ENCODE measurements around the gene COMP.

COMP gene

DNA sequence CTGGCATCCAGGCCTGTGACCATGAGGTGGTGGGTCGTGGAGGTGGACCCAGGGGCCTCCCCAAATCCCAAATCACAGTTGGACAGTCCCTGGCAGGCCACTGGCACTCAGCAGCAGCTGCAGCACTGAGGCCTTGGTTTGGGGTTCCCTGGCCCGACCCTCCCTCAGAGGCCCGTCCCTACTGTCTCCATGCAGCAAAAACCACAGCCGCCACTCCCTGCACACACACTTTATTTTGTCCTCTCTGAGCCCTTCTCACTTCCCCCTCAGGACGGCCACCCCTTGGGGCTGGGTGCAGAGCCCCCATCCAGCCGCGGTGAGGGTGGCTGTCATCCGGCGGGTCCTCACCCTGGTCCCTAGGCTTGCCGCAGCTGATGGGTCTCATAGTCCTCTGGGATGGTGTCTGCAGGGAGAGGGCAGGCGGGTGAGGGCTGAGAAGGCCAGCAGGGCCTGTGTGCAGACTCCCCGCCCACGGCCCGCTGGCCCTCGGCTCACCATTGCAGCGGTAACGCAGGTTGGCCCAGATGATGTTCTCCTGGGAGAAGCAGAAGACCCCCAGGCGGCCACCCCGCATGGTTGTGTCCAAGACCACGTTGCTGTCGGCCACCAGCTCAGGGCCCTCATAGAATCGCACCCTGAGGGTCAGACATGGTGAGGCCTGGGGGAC, 8.4 kb downstream of the COMP start:
- no peak for DNase-seq

DNA sequence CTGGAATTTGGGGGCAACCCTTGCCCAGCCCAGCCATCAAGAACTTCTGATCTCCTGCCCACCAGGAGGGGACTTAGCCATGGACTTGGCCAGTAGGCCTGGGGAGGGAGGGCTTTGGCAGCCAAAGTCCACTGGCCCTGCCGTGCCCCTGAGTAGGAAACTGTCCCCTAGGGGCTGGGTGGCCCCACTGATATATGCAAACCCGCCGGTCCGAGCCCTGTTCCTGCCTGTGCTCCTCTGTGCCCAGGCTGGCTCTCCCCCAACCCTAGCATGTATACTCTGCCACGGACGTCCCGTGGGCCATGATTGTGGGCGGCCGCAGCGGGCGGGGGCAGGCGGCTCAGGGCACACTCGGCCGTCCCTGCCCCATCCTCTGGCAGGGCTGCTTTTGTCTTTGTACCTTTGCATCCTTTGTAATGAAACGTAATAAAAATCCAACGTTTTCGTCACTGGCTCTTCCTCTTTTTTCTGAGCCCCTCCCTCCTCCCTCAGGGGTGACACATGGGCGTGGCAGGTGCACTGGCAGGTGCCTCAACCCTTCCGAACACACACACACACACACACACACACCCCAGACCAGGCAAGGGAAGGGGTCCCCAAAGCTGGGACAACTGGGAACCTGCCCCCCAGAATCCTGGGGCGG, 9.1 kb downstream of the COMP start:
- no peak for DNase-seq

DNA sequence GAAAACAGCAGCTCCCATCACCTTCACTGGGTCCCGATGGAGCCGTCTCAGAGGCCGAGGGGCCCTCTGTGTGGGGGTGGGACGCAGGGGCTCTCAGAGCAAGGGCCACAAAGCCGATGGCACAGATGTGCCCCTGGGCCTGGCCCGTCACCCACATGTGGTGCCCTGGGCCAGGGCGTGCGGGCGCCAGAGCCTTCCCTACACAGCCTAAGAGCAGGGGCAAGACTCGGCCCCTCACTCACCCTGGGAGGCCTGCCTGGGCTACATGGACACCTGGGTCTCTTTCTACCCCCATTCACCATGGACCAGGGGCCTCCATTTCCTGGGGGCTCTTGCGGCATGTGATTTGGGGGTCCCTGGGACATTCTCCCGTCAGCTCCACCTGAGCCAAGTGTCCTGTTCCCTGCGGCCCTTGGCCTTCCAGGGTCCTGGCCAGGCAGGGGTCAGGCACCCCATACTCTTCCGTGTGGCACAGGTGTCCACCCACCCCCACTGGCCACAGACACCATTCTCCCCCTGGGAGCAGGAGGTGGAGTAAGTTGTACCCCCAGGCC, 10.0 kb downstream of the COMP start:
- DNase-seq: no peak

DNA sequence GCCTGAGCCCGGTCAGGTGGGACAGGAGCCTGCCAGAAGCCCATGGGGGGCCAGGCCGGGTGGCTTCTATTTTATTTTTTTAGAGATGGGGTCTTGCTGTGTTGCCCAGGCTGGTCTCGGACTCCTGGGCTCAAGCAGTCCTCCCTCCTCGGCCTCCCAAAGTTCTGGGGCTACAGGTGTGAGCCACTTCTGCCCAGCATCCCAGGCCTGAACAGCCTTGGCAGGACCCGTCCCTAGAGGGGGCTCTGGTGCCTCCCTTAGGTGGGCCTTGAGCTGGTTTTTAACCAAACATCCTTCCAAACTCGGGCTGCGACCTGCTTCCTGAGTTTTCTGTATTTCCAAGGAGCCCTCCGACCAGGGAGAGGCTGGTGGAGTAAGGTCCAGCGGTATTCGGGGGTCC, 10.5 kb downstream of the COMP start:
- DNase-seq: no peak

DNA sequence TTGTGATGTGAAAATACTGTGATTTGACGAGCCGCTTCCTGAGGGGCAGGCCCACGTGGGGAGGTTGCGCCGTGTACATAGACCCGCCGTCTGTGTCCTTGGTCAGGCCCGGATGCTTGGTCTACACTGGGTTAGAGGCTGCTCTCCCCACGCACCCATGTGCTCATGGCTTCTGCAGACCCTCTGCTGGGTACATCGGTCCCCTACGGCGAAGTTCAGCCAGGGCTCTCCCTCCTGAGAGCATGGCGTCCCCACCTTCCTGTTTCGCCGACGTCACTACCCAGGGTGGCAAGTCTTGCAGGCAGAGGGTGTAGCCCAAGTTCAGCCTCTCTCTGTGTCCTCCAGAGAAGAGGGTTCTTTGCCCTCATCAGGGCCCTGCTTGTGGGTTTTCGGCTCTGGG, 11.0 kb downstream of the COMP start:
- no peak for DNase-seq

DNA sequence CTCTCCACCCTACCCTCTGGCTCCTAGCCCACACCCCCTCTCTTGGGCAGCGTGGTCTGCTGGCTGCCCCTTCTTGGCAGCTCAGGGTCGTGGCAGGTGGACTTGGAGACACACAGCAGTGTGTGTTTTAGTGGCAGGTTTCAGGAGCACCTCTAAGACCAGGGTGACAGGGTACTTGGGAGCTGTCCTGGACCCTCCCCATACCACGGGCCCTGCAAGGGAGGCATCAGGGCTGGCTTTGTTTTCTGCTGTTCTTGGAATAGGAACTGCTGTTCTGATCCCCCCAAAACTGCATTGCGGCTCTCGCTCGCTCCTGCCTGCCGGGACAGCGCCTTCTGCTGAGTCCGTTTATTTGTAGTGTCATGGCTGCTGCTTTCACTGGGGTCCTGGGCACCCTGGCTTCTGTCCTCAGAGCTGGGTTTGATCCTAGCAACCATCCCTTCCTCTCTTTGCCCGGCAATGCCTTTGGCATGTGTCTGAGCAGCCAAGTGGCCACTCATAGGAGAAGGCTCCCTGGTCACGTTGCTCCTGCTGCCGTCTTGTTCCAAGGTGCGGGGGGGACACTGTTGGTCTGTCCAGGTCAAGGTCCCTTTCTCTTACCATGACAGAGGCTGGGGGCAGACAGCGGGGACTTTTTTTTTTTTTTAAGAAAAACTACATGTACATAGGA, 12.1 kb downstream of the COMP start:
- no peak for DNase-seq

DNA sequence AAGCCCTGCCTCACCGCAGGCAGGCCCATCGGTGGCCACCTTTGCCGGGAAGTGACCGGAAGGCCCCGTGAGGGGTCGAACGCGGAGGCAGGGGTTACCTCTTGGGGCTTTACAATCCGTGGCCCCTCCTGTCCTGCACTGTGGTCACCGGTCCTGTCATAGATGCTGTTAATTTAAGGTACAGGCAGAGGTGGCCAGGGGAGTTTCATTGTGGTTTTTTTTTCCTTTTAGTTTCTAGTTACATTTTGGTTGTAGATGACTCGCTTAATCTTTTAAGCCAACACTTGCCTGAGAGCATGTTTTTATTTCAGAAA, 13.1 kb downstream of the COMP start:
- no peak for DNase-seq

DNA sequence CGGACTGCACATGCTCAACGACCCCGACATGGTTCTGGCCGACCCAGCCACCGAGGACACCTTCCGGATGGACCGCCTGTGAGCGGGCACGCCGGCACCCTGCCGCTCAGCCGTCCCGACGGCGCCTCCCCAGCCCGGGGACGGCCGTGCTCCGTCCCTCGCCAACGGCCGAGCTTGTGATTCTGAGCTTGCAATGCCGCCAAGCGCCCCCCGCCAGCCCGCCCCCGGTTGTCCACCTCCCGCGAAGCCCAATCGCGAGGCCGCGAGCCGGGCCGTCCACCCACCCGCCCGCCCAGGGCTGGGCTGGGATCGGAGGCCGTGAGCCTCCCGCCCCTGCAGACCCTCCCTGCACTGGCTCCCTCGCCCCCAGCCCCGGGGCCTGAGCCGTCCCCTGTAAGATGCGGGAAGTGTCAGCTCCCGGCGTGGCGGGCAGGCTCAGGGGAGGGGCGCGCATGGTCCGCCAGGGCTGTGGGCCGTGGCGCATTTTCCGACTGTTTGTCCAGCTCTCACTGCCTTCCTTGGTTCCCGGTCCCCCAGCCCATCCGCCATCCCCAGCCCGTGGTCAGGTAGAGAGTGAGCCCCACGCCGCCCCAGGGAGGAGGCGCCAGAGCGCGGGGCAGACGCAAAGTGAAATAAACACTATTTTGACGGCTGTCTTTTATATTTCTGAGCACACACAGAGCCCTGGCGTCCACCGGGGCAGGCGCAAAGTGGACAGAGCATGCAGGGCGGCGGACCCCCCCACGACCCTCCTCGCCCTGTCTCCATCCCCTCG, 13.6 kb downstream of the COMP start:
- no peak for DNase-seq

DNA sequence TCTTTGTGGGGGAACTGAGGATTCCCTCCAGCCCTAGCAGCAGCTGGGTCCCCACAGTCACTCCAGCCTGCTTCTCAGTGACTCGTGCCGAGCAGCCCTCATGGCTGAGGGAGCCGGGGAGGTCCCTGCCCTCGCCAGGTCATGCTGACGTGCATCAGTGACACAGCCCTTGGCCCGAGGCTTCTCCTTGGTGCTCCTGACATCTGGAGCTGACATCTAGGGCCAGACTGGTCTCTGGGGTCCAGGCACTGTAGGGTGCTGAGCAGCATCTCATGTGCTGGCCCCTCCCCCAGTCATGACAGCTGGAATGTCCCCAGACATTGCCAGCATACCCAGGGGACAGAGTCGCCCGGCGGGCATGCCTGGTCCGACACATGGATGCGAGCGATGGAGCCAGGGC, 14.4 kb downstream of the COMP start:
- no peak for DNase-seq

DNA sequence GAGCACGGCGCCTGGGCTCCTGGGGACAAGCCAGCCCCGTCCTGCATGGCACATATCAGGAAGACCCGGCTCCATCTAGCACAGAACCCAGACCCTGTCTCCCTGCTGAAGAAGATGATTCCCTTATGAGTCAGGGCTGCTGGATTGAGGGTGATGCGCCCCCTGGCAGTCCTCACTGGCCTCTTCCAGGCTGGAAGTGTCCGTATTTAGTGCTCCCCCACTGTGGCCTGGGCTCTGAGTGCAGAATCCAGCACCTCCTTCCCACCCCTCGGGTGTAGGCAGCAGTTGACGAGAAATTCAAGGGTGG, 14.9 kb downstream of the COMP start:
- DNase-seq: no peak

DNA sequence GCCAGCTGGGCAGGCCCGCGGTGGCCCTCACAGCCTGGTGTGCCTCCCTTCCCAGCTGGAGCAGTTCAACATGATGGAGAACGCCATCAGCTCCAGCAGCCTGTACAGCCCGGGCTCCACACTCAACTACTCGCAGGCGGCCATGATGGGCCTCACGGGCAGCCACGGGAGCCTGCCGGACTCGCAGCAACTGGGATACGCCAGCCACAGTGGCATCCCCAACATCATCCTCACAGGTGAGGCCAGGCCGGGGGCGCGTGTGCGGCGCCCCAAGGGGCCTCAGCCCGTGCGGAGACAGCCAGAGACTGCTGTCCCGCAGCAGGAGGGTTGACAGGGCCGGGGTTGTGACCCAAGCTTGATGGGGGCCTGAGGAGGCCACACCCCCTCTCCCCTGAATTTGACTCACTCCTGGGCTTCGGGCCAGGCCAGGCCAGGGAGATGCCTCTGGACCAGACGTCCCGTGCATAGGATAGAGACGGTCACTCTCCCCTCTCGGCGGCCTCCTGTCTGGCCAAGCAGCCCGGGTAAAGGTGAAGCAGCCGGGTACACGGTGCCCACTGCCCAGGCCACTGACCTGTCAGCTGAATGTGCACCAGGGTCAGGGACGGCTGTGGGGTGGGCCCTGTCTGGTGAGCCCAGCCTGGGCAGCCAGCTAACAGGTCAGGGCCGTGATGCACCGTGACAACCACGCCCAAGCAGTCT, 15.4 kb downstream of the COMP start:
- no peak for DNase-seq

DNA sequence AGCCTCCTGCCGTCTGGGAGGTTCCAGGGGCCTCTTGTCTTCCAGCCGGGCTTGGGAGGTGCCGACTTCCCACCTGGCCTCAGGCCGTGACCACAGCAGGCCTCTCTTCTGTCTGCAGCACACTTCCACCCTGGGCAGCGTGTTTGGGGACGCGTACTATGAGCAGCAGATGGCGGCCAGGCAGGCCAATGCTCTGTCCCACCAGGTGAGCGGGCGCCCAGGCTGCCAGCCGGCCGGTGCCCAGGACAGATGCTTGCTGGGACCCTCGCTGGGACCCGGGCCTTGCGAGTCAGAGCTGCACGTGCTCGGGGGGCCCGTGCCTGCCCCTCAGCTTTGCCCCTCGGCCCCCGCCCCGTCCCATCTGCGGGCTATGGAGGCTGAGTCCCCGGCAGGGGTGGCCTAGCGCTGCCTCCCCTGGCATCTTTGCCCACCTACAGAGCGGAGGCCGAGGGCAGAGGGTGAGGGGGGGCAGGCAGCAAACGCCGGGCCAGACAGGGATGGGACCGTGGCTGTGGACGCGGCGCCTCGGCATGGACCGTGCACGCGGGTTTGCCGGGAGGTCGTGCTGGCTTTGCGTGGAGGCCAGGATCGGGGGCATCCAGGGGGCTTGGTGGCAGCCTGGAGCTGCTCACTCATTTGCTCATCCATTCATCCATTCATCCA, 16.2 kb downstream of the COMP start:
- no peak for DNase-seq

DNA sequence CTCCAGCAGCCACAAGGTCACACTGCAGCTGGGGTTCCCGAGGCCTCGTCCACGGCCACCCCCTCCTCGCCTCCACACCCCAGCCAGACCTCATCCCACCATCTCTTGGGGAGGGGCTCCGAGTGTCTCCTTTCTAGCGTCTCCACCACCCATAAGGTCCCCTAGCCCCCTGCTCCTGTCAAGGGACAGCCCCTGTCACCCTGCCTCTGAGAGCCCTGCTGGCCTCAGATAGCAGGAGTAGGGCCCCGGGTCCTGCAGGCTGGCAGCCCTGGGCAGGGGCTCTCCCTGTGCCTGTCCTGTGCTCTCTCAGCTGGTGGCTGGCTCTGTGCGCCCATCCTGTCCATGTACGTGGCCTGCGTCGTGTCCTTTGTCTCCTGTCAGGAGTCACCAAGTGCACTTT, 17.0 kb downstream of the COMP start:
- no peak for DNase-seq

DNA sequence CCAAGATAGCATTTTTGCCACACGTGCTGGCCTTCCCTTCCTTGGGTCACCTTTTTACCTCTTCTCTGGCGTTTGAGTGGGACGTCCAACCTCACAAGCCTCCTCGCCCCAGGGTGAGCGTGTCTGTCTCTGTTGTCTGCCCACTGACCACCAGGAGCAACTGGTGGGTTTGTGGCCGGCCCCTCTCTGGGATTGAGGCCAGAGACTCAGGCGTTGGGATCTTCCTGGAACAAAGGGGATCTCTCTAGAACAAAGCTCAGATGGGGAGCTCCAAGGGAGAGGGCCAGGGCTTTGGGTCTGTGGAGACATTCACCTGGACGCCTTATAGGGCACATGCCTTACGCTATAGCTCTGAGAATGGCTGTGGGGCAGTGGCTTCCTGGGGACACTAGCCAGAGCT, 17.4 kb downstream of the COMP start:
- DNase-seq: no peak

DNA sequence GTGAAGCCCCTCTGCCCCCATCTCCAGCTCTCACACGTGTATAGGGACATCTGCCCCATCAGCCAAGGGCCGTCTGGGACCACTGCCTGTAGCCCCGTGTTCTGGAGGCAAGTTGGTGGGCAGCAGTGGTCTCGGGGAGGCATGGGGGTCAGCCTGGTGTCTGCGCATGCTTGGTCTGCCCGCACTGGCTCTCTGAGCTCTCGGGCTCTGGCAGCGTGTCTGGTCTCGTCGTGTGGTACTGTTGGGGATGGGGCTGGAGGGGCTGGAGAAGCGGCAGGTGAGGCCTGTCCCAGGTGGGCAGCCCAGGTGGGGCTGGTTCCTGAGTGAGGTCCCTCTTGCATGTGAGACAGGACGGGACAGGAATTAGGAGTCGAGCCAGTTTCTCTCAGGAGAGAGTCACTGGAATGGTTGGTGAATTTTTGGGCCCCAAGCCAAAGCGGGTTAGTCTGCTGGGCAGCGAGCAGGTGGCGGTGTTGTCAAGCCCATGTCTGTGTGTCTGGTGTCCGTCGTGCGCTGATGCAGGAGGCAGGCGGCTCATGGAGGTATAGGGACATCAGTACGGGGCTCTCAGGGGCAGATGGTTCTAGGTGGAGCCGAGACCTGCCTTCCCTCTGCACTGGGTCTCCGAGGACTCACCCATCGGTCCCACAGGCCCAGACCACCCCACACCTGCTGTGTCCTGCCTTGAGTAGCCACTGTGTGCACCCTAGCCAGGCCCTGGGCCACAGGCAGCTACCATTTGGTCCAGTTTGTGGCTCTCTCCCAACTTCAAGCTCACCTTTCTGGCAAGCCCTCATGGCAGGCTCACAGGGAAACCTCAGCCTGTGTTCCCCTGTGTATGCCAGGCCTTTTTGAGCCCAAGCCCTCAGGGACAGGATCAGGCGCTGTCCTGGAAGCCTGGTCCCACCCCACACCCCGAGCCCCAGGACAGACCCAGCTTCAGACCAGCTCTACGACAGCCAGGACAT, 18.2 kb downstream of the COMP start:
- no peak for DNase-seq

DNA sequence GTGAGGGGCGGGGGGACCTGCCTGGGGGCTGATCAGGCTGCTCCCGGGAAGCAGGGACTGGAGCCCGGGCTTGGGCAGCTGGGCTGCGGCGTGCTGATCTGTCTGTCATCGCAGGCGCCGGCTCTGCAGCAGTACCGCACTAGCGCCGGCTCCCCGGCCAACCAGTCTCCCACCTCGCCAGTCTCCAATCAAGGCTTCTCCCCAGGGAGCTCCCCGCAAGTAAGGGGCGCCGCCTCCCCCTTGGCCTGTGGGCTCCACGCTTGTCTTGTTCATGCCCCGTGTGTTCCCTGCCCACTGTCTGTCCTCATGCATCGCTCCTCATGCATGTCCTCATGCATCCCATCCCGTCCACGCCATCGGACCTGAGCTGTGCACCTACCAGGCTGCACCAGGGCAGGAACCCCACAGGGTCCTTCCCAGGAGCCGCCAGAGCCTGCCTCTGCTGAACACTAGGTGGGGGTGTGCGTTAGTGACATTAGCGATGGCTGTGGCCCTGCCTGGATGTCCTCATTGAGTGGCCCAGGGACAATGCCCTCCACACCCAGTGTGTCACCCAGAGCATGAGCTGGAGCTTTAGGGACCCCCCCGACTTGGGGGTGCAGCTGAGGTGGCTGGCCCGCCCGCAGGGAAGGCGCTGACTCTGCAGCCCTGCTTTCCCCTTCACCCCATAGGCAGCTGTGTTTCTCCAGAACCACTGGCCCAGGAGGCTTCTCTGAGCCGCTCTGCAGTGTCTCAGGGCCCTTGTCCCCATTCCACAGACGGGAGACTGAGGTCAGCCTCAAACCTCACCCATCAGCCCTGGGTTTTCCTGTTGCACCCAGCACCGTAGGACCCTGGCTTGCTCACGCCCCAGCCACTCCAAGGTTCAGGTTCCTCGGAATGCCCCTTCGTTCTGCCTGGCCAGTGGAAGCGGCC, 19.5 kb downstream of the COMP start:
- DNase-seq: no peak

DNA sequence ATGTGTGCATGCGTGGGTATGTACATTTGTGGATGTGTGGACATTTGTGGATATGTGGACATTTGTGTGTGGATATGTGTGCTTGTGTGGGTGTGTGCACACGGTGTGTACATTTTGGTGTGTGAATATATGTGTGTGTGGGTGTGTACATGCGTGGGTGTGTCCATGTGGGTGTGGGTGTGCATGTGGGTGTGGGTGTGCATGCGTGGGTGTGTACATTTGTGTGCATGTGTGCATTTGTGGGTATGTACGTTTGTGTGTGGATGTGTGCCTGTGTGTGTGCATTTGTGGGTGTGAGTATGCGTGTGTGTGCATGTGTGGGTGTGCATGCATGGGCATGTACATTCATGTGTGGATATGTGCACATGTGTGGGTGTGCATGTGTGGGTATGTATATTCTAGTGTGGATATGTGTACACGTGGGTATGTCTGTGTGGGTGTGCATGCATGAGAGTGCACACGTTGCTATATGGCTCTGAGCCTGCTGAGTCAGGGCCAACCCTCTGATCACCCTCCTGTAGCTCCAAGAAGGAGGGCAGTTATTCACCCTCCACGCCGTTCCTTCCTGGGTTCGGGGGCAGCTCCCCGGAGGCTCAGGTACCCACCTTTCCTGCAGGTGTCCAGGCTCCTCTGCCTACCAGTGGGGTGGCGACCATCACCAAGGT, 20.3 kb downstream of the COMP start:
- no peak for DNase-seq

DNA sequence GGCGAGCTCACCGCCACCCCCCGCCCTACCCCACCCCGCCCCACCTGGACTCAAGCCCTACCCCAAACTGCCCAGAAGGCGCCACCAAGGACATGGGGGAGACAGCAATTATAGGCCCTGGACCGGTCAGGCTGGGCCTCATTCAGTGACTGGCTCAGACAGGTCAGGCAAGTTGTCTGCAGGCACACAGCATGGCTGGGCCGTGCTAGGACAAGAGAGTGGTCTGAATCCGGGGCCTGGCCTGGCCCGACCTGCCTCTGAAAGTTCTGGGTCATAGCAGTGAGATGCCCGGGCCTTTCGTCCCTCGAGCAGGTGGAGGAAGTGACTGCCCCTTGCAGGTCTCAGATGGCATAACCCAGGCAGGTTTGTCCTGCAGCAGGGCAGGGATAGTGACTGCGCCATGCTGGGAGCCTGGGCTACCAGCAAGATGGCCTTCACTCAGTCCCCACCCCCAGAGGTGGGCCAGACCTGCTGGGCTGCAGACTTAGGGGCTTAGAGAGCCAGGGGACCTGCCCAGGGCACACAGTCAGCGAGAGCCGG, 21.0 kb downstream of the COMP start:
- DNase-seq: no peak

Measured in T-helper 1 cell (primary cell).